GM12873 (cell line): Measurements from ENCODE around the gene DEPDC1B.

Source experiments
- CTCF ChIP-seq: IDR thresholded peaks from 2 replicates; pipeline ENCODE4 v1.5.1; 2012; ENCODE audit warnings: low read depth, mild to moderate bottlenecking, moderate library complexity, low read length, control low read depth; ENCODE audit not compliant: insufficient read depth; ENCODE audit errors: missing control alignments

The DEPDC1B gene

DNA sequence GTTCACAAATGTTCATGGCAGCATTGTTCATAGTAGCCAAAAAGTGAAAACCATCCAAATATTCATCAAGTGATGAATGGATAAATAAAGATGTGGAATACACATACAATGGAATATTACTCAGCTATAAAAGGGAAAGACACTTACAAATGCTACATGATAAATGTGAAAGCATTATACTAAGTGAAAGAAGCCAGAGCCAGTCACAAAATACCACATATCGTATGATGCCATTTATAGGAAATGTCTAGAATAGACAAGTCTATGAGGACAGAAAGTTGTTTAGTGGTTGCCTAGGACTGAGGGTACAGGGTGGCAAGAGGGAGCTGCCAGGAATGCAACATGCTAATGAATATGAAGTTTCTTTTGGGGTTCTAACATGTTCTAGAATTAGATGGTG is 148.7 kb downstream of the DEPDC1B start:
- no peak for TF ChIP-seq CTCF

- no peak for TF ChIP-seq CTCF
These were observed 149.7 kb downstream of the DEPDC1B start for GRCh38 chr5:60550311-60550710.

DNA sequence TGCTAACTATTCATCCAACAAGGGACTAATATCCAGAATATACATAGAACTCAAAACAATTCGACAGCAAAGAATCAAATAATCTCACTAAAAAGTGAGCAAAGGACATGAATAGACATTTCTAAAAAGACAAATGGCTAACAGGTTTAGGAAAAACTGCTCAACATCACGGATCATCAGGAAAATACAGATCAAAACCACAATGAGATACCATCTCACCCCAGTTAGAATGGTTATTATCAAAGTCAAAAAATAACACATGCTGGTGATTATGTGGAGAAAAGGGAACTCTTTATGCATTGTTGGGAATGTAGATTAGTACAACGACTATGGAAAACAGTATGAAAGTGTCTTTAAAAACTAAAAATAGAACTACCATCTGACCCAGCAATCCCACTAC is 150.1 kb downstream of the DEPDC1B start:
- no peak for TF ChIP-seq CTCF
